GM13976 (cell line): ENCODE data around the gene TRIP12.
A peak's percentile ranks its signal among the peaks of the same experiment; 100 is the strongest.

ENCODE experiments used
- DNase-seq: peaks from one replicate; pipeline ENCODE4 v3.0.0; 2012; ENCODE audit warnings: low spot score
- CTCF ChIP-seq: IDR thresholded peaks from 2 replicates; pipeline ENCODE4 v1.5.1; 2012; ENCODE audit warnings: borderline replicate concordance, mild to moderate bottlenecking; ENCODE audit not compliant: insufficient read depth; ENCODE audit errors: extremely low read depth, missing control alignments, control extremely low read depth
- in situ Hi-C: fragments of 300-500 bp; cut with MboI; formaldehyde crosslinking; loops from one replicate; pipeline ENCODE4 v1.12.0; 2022; ENCODE audit warnings: low sequenced_read_pairs, mixed read lengths, inconsistent platforms; ENCODE audit not compliant: unreplicated experiment

The TRIP12 gene

GRCh38 chr2:229715895-229716507 lies 205.8 kb downstream of the TRIP12 start:
- no peak for TF ChIP-seq CTCF
- in situ Hi-C loops: no loop called here
- no peak for DNase-seq

GRCh38 chr2:229714736-229715541 lies 206.9 kb downstream of the TRIP12 start:
- in situ Hi-C loops: no loop called here
- DNase-seq: peak; percentile 77
- TF ChIP-seq CTCF: no peak

- peak; percentile 85 for DNase-seq
- in situ Hi-C loops: no loop called here
- TF ChIP-seq CTCF: no peak
These were observed 207.6 kb downstream of the TRIP12 start, which contains the start of gene DNER for GRCh38 chr2:229714080-229714735. TSS of gene DNER (minus strand) at chr2:229714555. CDS start at chr2:229714423, 132 bp downstream.
